ENCODE results near the gene AZI2. TPM values are rescaled to one million over a fixed set of nuclear protein-coding genes. Genes with fewer than 3 reads are reported as not detected.

The AZI2 gene
- polyA plus RNA-seq, 1 of the 3 experiments (the other 2 are of a cell fraction) = 27.3 TPM

DNA sequence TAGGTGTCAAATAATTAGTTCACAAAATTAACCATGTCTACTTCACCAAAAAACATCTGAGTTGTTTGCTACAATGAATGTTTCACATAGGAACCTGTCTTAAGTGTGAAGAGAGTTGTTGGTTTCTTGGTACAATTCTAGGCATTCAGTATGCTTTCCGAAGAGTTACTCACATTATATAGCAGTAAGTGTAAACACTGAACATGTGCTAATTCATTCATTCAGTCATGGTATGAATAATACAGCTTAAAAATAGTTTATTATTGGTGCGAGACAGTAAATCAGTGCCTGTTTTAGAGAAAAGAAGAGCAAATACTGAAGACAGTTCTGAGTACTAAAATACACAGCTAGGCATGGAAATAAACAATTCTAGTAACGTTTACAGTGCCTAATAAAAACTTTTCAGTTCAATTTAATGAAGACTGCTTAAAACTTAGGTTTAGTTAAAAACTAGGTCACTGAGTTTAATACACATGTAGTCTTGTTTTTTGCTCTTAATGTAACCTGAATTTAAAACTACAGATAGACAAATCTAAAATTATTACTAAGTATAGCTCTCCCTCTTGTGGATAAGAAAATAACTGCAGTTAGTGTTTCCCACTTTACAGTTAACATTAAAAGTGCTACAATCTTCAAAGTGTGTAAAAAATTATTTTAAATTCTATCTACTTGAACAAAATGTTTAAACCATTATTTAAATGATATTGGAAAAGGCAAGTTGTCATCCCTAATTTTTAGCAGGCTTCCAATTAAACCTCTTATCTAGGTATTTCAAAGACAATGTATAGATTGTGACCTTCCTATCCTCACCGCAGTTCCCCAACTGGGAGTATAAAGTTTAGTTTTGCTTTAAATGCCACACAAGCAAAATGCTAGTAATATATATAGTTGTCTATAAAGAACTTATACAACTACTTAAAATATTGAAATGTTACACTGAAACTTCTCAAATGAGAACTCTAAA is 20.2 kb downstream of the AZI2 start:
- Histone ChIP-seq H3K9me3 (no peaks in the 10 kb centered on the region), H3K36me3 (replicated peaks in 1 of 2; ENCODE audit: control insufficient read depth in 1 of 2, insufficient read depth in 2 of 2, low read length in 1 of 2) (peaks cover 59 to 71% of the 10 kb centered on the region in 2 experiments), H3K27ac (ENCODE audit: low read depth in 2 of 2, low read length in 1 of 2) (no peak overlapping the region), H3K9me2 (no peaks in the 10 kb centered on the region), H4K20me1 (ENCODE audit: insufficient read depth) (no peaks in the 10 kb centered on the region), H2AFZ (ENCODE audit: low read depth) (no peak overlapping the region), H3K27me3 (ENCODE audit: insufficient read depth) (no peaks in the 10 kb centered on the region), H3K4me3 (ENCODE audit: low read depth in 2 of 2, low read length in 1 of 2) (no peak overlapping the region), H3K79me2 (ENCODE audit: insufficient read depth) (no peaks in the 10 kb centered on the region), H3F3A (replicated peaks; ENCODE audit: insufficient read depth) (no peaks in the 10 kb centered on the region), H3K4me2 (no peak overlapping the region), H3K4me1 (ENCODE audit: control insufficient read depth in 1 of 2, insufficient read depth in 2 of 2, low read depth in 1 of 2, low read length in 1 of 2) (no peaks in the 10 kb centered on the region; a peak in 1 of 4 replicates), H3K9ac (no peak overlapping the region)
- DNase-seq = no peak
- TF ChIP-seq EZH2phosphoT487 (IDR thresholded peaks at IDR 0.05; ENCODE audit: borderline replicate concordance, low read depth) = no peak
- TF ChIP-seq SMC3 (IDR thresholded peaks at IDR 0.05; ENCODE audit: low read depth, low read length) = peak; percentile 20; the same call in 1 of the 2 replicates
- TF ChIP-seq TEAD4 (IDR thresholded peaks at IDR 0.05; ENCODE audit: borderline replicate concordance, insufficient read depth) = no peak
- peak; percentile 66 for TF ChIP-seq RAD21 (IDR thresholded peaks at IDR 0.05; ENCODE audit: low read length)
- peak; percentile 85 for TF ChIP-seq CTCF (IDR thresholded peaks at IDR 0.05)
- TF ChIP-seq GABPA (IDR thresholded peaks at IDR 0.05; ENCODE audit: low read depth) = no peak
- no peak for TF ChIP-seq POLR2AphosphoS5 (IDR thresholded peaks at IDR 0.05; ENCODE audit: low read depth, low read length)
- TF ChIP-seq TAF1 (IDR thresholded peaks at IDR 0.05; ENCODE audit: borderline replicate concordance, low read depth, low read length) = no peak
- ChIA-PET POLR2A (no interaction called here), CTCF (interaction anchor here (0.7 to 8.6 kb wide), 30 partner anchors 8 to 1024 kb away, joined by 3 to 72 read pairs (median 4); partner anchors contain the start of genes AZI2, EOMES and ZCWPW2)
- whole genome bisulfite sequencing (ENCODE audit: low lambda C conversion rate) = 87% methylated on average over 4 of the region's 4 CpGs

DNA sequence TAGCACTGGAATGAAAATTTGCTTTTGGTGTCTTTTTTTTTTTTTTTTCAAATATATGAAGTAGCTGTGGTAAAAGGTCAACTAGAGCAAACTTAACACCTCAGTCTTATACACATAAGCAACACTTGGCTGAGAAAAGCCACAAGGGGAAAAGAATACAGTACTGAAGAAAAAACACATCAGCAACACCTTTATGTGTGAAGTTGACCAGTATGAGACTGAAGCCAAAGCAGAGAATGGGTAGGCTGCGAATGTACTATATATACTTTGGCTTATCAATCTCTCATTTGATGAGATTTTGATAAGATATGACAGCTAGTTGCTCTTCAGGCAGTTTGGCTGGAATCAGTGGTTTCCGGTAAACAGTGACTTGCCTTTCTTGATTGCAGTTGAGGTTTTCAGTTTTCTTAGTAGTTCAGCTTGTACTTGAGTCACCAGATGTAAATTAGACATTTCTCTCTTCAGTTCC is 22.1 kb downstream of the AZI2 start:
- 91% methylated on average over 2 of the region's 2 CpGs for WGBS (ENCODE audit: low lambda C conversion rate)
- peaks cover 0 to 5% of the 10 kb centered on the region in 2 experiments; a peak in 2 of 4 replicates for H3K4me1 ChIP-seq (ENCODE audit: control insufficient read depth in 1 of 2, insufficient read depth in 2 of 2, low read depth in 1 of 2, low read length in 1 of 2)
- H2AFZ ChIP-seq (ENCODE audit: low read depth) = no peak overlapping the region
- no peak overlapping the region for H3K4me2 ChIP-seq
- H3K9me2 ChIP-seq = no peaks in the 10 kb centered on the region
- no peak overlapping the region for H3K27ac ChIP-seq (ENCODE audit: low read depth in 2 of 2, low read length in 1 of 2)
- DNase-seq = no peak
- POLR2A ChIA-PET = no interaction called here
- CTCF ChIA-PET = interaction anchor here (1.6 to 8.6 kb wide), 4 partner anchors 9 to 614 kb away, joined by 4 to 72 read pairs (median 8); partner anchors contain the start of gene EOMES
- peaks cover 58 to 75% of the 10 kb centered on the region in 2 experiments for H3K36me3 ChIP-seq (replicated peaks in 1 of 2; ENCODE audit: control insufficient read depth in 1 of 2, insufficient read depth in 2 of 2, low read length in 1 of 2)
- no peaks in the 10 kb centered on the region for H3F3A ChIP-seq (replicated peaks; ENCODE audit: insufficient read depth)
- no peaks in the 10 kb centered on the region for H3K9me3 ChIP-seq
- no peak overlapping the region for H3K4me3 ChIP-seq (ENCODE audit: low read depth in 2 of 2, low read length in 1 of 2)
- no peaks in the 10 kb centered on the region for H3K79me2 ChIP-seq (ENCODE audit: insufficient read depth)
- TF ChIP-seq PBX3 (IDR thresholded peaks at IDR 0.05) (peak; percentile 39; the same call in 1 of the 2 replicates), NRF1 (IDR thresholded peaks at IDR 0.05; ENCODE audit: low read depth, low read length) (no peak)
- H4K20me1 ChIP-seq (ENCODE audit: insufficient read depth) = no peaks in the 10 kb centered on the region
- no peak overlapping the region for H3K9ac ChIP-seq
- no peaks in the 10 kb centered on the region for H3K27me3 ChIP-seq (ENCODE audit: insufficient read depth)

Data from SK-N-SH (cell line).